Measurements from ENCODE around the gene DYSF.

The DYSF gene

GRCh38 chr2:71567625-71568024, 114.3 kb downstream of the DYSF start:
- TF ChIP-seq, protein P1, sequence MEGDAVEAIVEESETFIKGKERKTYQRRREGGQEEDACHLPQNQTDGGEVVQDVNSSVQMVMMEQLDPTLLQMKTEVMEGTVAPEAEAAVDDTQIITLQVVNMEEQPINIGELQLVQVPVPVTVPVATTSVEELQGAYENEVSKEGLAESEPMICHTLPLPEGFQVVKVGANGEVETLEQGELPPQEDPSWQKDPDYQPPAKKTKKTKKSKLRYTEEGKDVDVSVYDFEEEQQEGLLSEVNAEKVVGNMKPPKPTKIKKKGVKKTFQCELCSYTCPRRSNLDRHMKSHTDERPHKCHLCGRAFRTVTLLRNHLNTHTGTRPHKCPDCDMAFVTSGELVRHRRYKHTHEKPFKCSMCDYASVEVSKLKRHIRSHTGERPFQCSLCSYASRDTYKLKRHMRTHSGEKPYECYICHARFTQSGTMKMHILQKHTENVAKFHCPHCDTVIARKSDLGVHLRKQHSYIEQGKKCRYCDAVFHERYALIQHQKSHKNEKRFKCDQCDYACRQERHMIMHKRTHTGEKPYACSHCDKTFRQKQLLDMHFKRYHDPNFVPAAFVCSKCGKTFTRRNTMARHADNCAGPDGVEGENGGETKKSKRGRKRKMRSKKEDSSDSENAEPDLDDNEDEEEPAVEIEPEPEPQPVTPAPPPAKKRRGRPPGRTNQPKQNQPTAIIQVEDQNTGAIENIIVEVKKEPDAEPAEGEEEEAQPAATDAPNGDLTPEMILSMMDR (IDR thresholded peaks at IDR 0.05; ENCODE audit: borderline replicate concordance, control extremely low read depth, extremely low read depth, insufficient read depth, missing control alignments) = no peak
- in situ Hi-C loops (cut with MboI; ENCODE audit: low sequenced_read_pairs, unreplicated experiment) = no loop called here
- DNase-seq (ENCODE audit: low spot score) = no peak

- DNase-seq (ENCODE audit: low spot score) = no peak
- TF ChIP-seq, protein P1 (IDR thresholded peaks at IDR 0.05; ENCODE audit: borderline replicate concordance, control extremely low read depth, extremely low read depth, insufficient read depth, missing control alignments) = no peak
- in situ Hi-C loops (cut with MboI; ENCODE audit: low sequenced_read_pairs, unreplicated experiment) = no loop called here
Observed at GRCh38 chr2:71568103-71568502, 114.7 kb downstream of the DYSF start.

DNA sequence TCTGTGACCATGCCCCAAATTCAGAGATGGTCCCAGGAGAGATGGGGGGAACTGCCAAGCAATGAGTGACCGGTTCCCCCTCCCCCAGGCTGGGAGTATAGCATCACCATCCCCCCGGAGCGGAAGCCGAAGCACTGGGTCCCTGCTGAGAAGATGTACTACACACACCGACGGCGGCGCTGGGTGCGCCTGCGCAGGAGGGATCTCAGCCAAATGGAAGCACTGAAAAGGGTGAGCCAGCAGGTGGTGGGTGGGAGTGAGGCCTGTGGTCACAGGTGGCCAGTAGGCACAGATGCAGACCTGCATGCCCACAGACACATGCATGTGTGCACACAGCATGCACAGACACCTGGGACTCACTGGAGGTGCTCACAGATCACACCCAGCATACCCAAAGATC, 117.2 kb downstream of the DYSF start:
- TF ChIP-seq, protein P1 (IDR thresholded peaks at IDR 0.05; ENCODE audit: borderline replicate concordance, control extremely low read depth, extremely low read depth, insufficient read depth, missing control alignments) = no peak
- in situ Hi-C loops (cut with MboI; ENCODE audit: low sequenced_read_pairs, unreplicated experiment) = no loop called here
- DNase-seq (ENCODE audit: low spot score) = no peak

- in situ Hi-C loops (cut with MboI; ENCODE audit: low sequenced_read_pairs, unreplicated experiment) = no loop called here
- DNase-seq (ENCODE audit: low spot score) = no peak
Observed at GRCh38 chr2:71570951-71571460, 117.6 kb downstream of the DYSF start.

DNA sequence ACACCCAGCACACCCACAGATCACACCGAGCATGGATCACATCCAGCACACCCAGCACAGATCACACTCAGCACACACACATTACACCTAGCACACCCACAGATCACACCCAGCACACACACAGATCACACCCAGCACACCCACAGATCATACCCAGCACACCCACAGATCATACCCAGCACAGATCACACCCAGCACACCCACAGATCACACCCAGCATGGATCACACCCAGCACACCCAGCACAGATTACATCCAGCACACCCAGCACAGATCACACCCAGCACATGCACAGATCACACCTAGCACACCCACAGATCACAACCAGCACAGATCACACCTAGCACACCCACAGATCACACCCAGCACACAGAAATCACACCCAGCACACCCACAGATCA, 118.6 kb downstream of the DYSF start:
- no peak for DNase-seq (ENCODE audit: low spot score)
- TF ChIP-seq, protein P1 (IDR thresholded peaks at IDR 0.05; ENCODE audit: borderline replicate concordance, control extremely low read depth, extremely low read depth, insufficient read depth, missing control alignments) = no peak
- in situ Hi-C loops (cut with MboI; ENCODE audit: low sequenced_read_pairs, unreplicated experiment) = no loop called here

More at GRCh38 chr2:71570951-71571460, 117.6 kb downstream of the DYSF start:
- TF ChIP-seq, protein P1 (IDR thresholded peaks at IDR 0.05; ENCODE audit: borderline replicate concordance, control extremely low read depth, extremely low read depth, insufficient read depth, missing control alignments) = no peak

- no peak for DNase-seq (ENCODE audit: low spot score)
- in situ Hi-C loops (cut with MboI; ENCODE audit: low sequenced_read_pairs, unreplicated experiment) = no loop called here
- TF ChIP-seq, protein P1 (IDR thresholded peaks at IDR 0.05; ENCODE audit: borderline replicate concordance, control extremely low read depth, extremely low read depth, insufficient read depth, missing control alignments) = no peak
Observed at GRCh38 chr2:71575966-71576365, 122.6 kb downstream of the DYSF start.

Data from GM13976 (cell line).